Stomach (tissue), 9 donors: ENCODE measurements around the gene UBXN4. TPM values are rescaled to one million over a fixed set of nuclear protein-coding genes. Genes with fewer than 3 reads are reported as not detected.

ENCODE experiments used
- DNase-seq, 2 donors: peaks; one replicate each; pipeline versions ENCODE4 v3.0.0 to v3.0.0-alpha.2; 2013 to 2019
- H3K27ac ChIP-seq, 5 donors: fragments of 200-600 bp in 4 of 5; sonication (generic) in 4 of 5; one replicate each; pipeline ENCODE4 v1.5.1; 2013 to 2019; ENCODE audit warnings: mild to moderate bottlenecking in 1 of 5, moderate library complexity in 1 of 5
- H3K27me3 ChIP-seq, 3 donors: fragments of 200-600 bp; sonication (generic); one replicate each; pipeline ENCODE4 v1.5.1; 2017 to 2019; ENCODE audit warnings: mixed run types in 1 of 3
- H3K36me3 ChIP-seq, 4 donors: fragments of 200-600 bp; sonication (generic); 1 replicate in 3 of 4; 2 replicates in 1 of 4; pipeline ENCODE4 v1.5.1; 2016 to 2019
- H3K4me1 ChIP-seq, 4 donors: fragments of 200-600 bp; sonication (generic); one replicate each; pipeline ENCODE4 v1.5.1; 2016 to 2019
- H3K4me3 ChIP-seq, 4 donors: fragments of 200-600 bp; sonication (generic) in 3 of 4; one replicate each; pipeline ENCODE4 v1.5.1; 2016 to 2019; ENCODE audit warnings: mild to moderate bottlenecking in 1 of 4
- H3K9me3 ChIP-seq, 4 donors: fragments of 200-600 bp; sonication (generic); one replicate each; pipeline ENCODE4 v1.5.1; 2016 to 2019
- CTCF ChIP-seq, 7 experiments: fragments of 450-650 bp in 4 of 7; fragments of 200-600 bp in 3 of 7; sonication (generic) in 3 of 7; IDR thresholded peaks; one replicate each; pipeline ENCODE4 v1.5.1; 2016 to 2019; ENCODE audit warnings: antibody characterized with exemption in 7 of 7, control low read depth in 2 of 7, mild to moderate bottlenecking in 1 of 7
- EP300 ChIP-seq: sonication (generic); formaldehyde crosslinking; IDR thresholded peaks from one replicate; pipeline ENCODE4 v1.6.1; 2017; ENCODE audit warnings: antibody characterized with exemption
- POLR2A ChIP-seq, 4 donors: fragments of 450-650 bp; IDR thresholded peaks; one replicate each; pipeline ENCODE4 v1.6.1; 2016; ENCODE audit warnings: antibody characterized with exemption in 4 of 4, control low read depth in 2 of 4, mild to moderate bottlenecking in 1 of 4, moderate library complexity in 1 of 4
- POLR2AphosphoS5 ChIP-seq, 3 donors: sonication (generic); formaldehyde crosslinking; IDR thresholded peaks; one replicate each; pipeline ENCODE4 v1.6.1; 2016; ENCODE audit warnings: antibody characterized with exemption in 3 of 3
- WGBS, 5 donors: extraction: QIAGEN DNeasy Blood & Tissue Kit in 3 of 5; methylation state at CpG; one replicate each; pipeline versions ENCODE4 v1.1.5 to v1.1.7; 2013 to 2018; 5-methylcytosine and 5-hydroxymethylcytosine counted together
- intact Hi-C: fragments of 100-400 bp; cut with DNase I; formaldehyde crosslinking; loops from one replicate; pipeline ENCODE4 v1.15.1; 2023; ENCODE audit warnings: low total_unique reads
- polyA plus RNA-seq, 3 donors: library from polyadenylated mRNA; stranded (reverse); fragments of 200-250 nt; gene quantifications; one replicate each; pipeline ENCODE4 v1.2.3, GENCODE V29; 2013
- total RNA-seq, 5 donors: library from RNA; depleted of rRNA; stranded (reverse); fragments of >200 nt; gene quantifications; one replicate each; pipeline versions ENCODE4 v1.1.0 to v1.2.3, GENCODE V29; 2014 to 2016
- donor health status: healthy with polysubstance abuse.
- donor health status: Bipolar disorder and iron deficiency.
- donor health status: healthy.

UBXN4 gene
- total and polyA plus RNA-seq, 8 donors = 18.8 to 296 (median 50.9) TPM

DNA sequence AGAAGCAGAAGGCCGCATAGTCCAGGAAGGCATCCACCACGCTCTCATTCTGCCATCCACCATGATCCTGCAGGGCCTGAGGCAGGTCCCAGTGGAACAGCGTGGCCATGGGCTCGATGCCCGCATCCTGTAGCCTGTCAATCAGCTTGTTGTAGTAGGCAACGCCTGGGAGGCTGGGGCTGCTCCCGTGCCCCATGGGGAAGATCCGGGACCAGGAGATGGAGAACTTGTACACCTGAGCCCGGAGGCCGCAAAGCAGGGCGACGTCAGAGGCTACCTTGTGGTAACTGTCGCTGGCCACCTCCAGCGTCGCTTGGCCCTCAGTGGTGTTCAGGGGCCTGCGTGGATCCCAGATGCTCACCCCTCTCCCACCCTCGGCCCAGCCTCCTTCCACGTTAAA, 75.8 kb downstream of the UBXN4 start:
- TF ChIP-seq POLR2A (IDR thresholded peaks at IDR 0.05) (no peak), CTCF (IDR thresholded peaks at IDR 0.05) (no peak), POLR2AphosphoS5 (IDR thresholded peaks at IDR 0.05) (no peak), EP300 (no peak)
- H3K9me3 ChIP-seq = peaks cover 0 to 3% (median 0%) of the 10 kb centered on the region in 4 donors
- no peaks in the 10 kb centered on the region for H3K27me3 ChIP-seq
- H3K36me3 ChIP-seq = no peaks in the 10 kb centered on the region
- no peak for DNase-seq
- no peaks in the 10 kb centered on the region for H3K4me1 ChIP-seq
- intact Hi-C loops = no loop called here
- H3K4me3 ChIP-seq = no peak overlapping the region
- WGBS, 5 donors = 87 to 93% (median 88%) methylated on average over 10 to 18 of the region's 18 CpGs
- H3K27ac ChIP-seq = no peak overlapping the region

DNA sequence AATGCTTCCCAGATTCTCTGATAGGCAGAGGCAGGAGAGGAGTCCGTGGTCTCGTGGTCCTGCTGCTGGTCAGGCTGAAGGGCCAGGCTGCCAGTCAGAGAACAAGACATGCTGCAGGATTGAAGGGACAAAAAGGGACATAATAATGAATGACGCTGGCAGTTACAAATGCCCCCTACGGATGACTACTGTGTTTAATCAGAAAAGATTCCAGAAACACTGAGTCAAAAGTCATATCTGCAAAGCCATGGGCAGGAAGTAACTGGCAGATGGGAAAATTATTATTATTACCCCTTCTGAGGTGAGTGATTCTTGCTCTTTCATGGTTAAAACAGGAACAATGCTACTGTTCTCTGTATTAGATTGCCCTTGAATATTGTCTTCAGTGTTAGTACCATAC, 76.3 kb downstream of the UBXN4 start:
- no peak overlapping the region for H3K4me3 ChIP-seq
- WGBS, 5 donors = 62 to 77% (median 71%) methylated on average over 4 of the region's 4 CpGs
- H3K27ac ChIP-seq = no peak overlapping the region
- intact Hi-C loops = no loop called here
- H3K36me3 ChIP-seq = no peaks in the 10 kb centered on the region
- DNase-seq = no peak
- TF ChIP-seq POLR2A (IDR thresholded peaks at IDR 0.05) (no peak), EP300 (no peak), CTCF (IDR thresholded peaks at IDR 0.05) (no peak), POLR2AphosphoS5 (IDR thresholded peaks at IDR 0.05) (no peak)
- no peaks in the 10 kb centered on the region for H3K4me1 ChIP-seq
- H3K27me3 ChIP-seq = no peaks in the 10 kb centered on the region
- peaks cover 0 to 8% (median 2%) of the 10 kb centered on the region in 4 donors for H3K9me3 ChIP-seq

DNA sequence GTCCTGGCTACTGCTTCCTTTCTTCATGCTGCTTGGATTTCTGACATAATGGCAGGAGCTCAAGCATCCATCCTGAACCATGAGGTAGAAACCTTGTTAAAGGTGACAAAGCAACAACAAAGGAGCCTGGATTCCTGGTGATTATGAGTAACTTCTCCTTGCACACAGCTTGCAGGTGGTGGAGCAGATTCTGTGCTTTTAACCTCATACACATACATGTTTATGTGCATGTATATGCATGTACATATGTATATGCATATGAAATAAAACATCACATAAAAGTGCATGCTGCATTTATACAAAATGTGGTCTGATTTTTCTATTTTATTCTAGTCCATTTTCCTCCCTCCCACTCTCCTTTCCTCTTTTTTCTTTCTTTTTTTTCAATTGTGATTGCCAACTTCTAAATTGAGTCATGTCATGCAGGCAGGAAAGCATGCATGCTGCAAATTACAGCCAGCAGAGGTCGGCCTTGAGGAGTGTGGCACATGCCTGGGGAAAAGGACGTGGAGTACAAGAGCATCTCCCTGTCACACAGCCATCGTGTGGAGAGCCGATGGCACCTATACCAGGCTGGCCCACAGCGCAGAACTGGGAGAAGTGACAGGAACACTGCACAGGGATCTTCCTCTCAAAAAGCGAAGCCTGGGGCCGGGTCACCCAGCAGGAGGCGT, 77.4 kb downstream of the UBXN4 start:
- intact Hi-C loops = no loop called here
- H3K9me3 ChIP-seq = peaks cover 0 to 14% (median 8%) of the 10 kb centered on the region in 4 donors
- H3K27ac ChIP-seq = no peak overlapping the region
- H3K36me3 ChIP-seq = no peaks in the 10 kb centered on the region
- no peaks in the 10 kb centered on the region for H3K4me1 ChIP-seq
- no peak overlapping the region for H3K4me3 ChIP-seq
- no peak for DNase-seq
- 70 to 86% (median 78%) methylated on average over 8 of the region's 8 CpGs for WGBS, 5 donors
- H3K27me3 ChIP-seq = no peaks in the 10 kb centered on the region
- no peak for TF ChIP-seq CTCF (IDR thresholded peaks at IDR 0.05)
- no peak for TF ChIP-seq POLR2A (IDR thresholded peaks at IDR 0.05)
- no peak for TF ChIP-seq EP300
- TF ChIP-seq POLR2AphosphoS5 (IDR thresholded peaks at IDR 0.05) = no peak

- TF ChIP-seq POLR2AphosphoS5 (IDR thresholded peaks at IDR 0.05) = no peak
- no peaks in the 10 kb centered on the region for H3K36me3 ChIP-seq
These were observed 78.5 kb downstream of the UBXN4 start for GRCh38 chr2:135820003-135820618.

DNA sequence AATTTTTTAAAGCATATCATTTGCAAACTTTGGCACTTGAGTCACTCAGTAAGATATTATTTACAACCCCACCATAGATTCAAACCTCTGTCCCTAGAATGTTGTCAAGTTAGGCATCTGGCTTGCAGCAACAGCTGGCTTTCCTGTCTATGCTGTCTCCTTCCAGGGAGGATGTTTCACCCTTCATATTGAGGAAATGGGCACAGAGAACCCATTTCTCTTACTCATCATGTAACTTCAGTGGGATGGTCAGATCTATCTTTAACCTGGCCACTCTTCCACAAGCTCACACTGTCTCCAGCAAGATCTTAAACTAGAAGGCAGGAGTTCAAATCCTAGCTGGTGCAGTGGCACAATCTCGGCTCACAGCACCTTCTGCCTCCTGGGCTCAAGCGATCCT, 79.5 kb downstream of the UBXN4 start:
- no peaks in the 10 kb centered on the region for H3K36me3 ChIP-seq

More at GRCh38 chr2:135820003-135820618, 78.5 kb downstream of the UBXN4 start:
- whole genome bisulfite sequencing, 5 donors = 56 to 76% (median 62%) methylated on average over 6 to 9 of the region's 9 CpGs
- Histone ChIP-seq H3K27me3 (no peaks in the 10 kb centered on the region), H3K4me3 (no peak overlapping the region), H3K27ac (no peak overlapping the region), H3K9me3 (peaks cover 0 to 14% (median 8%) of the 10 kb centered on the region in 4 donors), H3K4me1 (no peaks in the 10 kb centered on the region)
- intact Hi-C loops = no loop called here
- peak in 1 of 2 donors; percentile 42 for DNase-seq

More for the DNA sequence above, 79.5 kb downstream of the UBXN4 start:
- Histone ChIP-seq H3K27ac (no peak overlapping the region), H3K9me3 (peaks cover 0 to 14% (median 8%) of the 10 kb centered on the region in 4 donors), H3K27me3 (no peaks in the 10 kb centered on the region), H3K4me3 (no peak overlapping the region), H3K4me1 (no peaks in the 10 kb centered on the region)
- TF ChIP-seq POLR2AphosphoS5 (IDR thresholded peaks at IDR 0.05) = no peak
- TF ChIP-seq EP300 = no peak
- TF ChIP-seq POLR2A (IDR thresholded peaks at IDR 0.05) = no peak
- TF ChIP-seq CTCF (IDR thresholded peaks at IDR 0.05) = no peak
- DNase-seq = no peak
- intact Hi-C loops = no loop called here
- 76 to 98% (median 91%) methylated on average over 2 of the region's 2 CpGs for WGBS, 5 donors
